H54 (cell line): ENCODE results near the gene BNC2.

ENCODE experiments used
- DNase-seq: peaks from one replicate; pipeline ENCODE4 v3.0.0; 2011; ENCODE audit warnings: low spot score, mixed read lengths; ENCODE audit not compliant: insufficient read length
- FAIRE-seq: peaks from 3 replicates; lab custom pipeline; 2011; peaks lifted over from hg19 to GRCh38; lab: Jason Lieb, UNC
- POLR2A ChIP-seq: IDR thresholded peaks from 2 replicates; pipeline ENCODE4 v1.6.1; 2011; ENCODE audit warnings: low read depth, mild to moderate bottlenecking, low read length

The BNC2 gene

GRCh38 chr9:16524823-16525222 is 345.6 kb downstream of the BNC2 start:
- FAIRE-seq: no peak
- TF ChIP-seq POLR2A: no peak
- DNase-seq: no peak

- no peak for TF ChIP-seq POLR2A
- FAIRE-seq (no peak), DNase-seq (no peak)
Observed at GRCh38 chr9:16524078-16524477, 346.4 kb downstream of the BNC2 start.

DNA sequence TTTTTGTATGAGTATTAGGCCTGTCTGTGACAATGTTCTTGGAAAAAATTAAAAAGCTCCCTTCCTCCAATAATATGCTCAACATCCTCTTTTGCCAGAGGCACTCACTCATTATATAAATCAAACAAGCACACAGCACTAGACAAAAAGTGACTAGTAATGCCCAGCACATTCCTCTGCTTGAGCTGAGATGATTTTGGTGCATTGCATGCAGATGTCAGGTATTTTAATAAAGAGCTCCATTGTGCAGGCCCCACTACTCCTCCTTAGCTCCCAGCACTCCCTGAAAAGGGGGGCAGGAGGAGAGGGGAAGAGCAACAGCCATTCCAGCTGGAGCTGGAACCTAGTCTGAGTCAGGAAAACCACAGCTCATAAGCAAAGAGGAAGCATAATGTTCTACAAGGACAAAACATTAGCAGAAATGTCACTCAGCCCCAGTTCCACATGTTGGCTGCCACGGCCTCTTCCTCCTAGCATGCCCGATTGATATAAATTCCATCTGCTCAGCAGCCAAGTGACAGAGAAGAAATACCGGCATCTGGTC is 348.5 kb downstream of the BNC2 start:
- peak; percentile 47 for DNase-seq
- TF ChIP-seq POLR2A: no peak
- peak; percentile 100 for FAIRE-seq

DNA sequence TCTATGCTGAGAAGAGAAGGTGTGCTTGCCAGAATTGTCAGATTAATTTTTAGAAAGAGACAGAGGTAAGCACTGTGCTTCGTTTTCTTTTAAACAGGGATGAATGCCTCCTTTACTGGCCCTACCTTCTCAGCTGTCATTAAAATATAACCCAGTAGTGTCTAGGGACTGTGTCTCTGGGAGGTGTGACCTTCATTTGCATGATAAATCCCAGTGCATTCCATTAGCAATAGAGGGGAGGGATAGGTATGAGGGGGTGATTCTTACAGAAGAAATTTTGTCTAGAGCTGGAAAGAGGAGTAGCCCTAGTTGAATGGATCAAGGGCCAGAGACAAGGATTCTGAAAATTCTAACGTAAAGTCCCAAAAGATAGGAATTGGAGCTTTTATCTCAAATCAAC is 351.5 kb downstream of the BNC2 start:
- DNase-seq: no peak
- FAIRE-seq: no peak

DNA sequence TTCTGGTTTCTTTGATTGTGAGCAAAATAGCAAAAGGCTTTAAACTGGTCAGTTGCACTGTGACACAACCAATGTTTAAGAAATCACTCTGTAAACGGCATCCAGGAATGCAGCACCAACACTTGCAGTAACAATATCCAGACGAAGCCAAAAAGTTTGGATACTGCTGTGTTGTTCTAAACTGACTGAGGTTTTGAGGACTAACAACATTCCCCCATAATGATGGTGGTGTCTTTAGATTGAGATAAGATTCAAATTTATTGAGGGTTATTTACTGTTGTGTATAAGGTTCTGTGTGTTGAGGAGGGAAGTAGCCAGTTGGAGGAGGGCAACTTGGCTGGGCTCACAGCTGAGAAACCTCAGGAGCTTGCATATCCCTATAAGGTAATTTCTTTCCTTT is 353.6 kb downstream of the BNC2 start:
- FAIRE-seq: peak; percentile 86
- no peak for DNase-seq
- no peak for TF ChIP-seq POLR2A

More for the DNA sequence above, 351.5 kb downstream of the BNC2 start:
- TF ChIP-seq POLR2A: no peak

DNA sequence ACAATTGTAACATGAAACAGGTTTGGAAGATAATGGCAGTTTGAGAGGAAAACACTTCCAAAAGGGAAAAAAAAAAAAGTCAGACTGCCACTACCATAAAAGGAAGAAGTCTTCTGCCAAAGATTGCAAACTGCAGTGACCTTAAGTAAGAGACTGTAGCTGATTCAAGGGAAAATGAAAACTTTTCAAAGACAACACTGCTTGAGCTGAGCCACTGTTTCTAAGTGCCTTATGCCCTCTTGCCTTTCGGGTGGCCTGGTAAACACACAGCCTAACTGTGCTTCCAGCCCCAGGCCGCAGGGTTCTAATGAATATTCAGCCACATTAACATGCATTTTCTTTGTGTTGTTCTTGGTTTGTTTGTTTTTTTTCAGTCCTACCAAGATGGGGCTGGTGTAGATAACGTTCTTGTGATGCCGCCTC is 354.6 kb downstream of the BNC2 start:
- no peak for TF ChIP-seq POLR2A
- FAIRE-seq (peak; percentile 69), DNase-seq (no peak)

GRCh38 chr9:16515207-16515606 is 355.3 kb downstream of the BNC2 start:
- no peak for FAIRE-seq
- TF ChIP-seq POLR2A: no peak
- no peak for DNase-seq

- FAIRE-seq (peak; percentile 11), DNase-seq (no peak)
- no peak for TF ChIP-seq POLR2A
Observed at GRCh38 chr9:16514131-16514530, 356.3 kb downstream of the BNC2 start.

DNA sequence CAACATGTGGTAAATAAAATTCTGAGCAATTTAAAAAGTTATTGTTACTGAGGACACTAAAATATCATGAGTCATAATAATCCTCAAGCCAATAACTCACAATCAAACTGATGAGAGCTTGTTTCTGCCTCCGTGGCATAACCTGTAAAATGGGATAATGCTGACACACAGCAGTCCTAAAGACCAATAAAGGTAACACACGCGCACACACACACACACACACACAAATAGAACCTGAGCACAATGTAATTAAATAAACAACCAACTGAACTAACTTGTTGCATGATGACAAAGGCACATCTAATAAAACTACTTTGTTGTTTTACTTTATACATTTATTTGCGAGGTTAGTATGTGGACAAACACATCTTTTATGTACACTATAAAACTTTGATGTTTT is 358.2 kb downstream of the BNC2 start:
- no peak for DNase-seq
- FAIRE-seq: peak; percentile 53
- TF ChIP-seq POLR2A: no peak

- DNase-seq: no peak
- no peak for FAIRE-seq
- no peak for TF ChIP-seq POLR2A
Observed at GRCh38 chr9:16510482-16510881, 360.0 kb downstream of the BNC2 start.

DNA sequence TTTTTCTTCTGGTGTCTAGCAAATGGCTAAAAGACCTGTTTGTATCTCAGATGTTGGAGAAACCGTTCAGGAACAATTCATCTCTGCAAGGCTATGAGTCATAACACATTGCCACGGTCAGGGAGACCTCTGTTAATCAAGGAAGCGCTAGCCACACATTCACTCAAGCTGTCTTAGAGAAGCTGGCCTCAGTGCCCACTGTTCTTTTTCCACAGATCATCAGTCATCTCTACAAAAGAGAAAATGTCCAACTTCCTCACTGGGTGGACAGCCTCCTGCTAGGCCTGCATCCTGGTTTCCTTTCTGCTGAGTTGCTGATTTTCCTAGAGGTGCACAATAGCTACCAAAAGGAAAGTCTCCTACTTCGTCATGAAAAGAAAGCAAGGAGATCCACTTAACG is 360.5 kb downstream of the BNC2 start:
- DNase-seq: no peak
- FAIRE-seq: peak; percentile 99
- no peak for TF ChIP-seq POLR2A

GRCh38 chr9:16505199-16505598 is 365.3 kb downstream of the BNC2 start:
- FAIRE-seq: peak; percentile 91
- TF ChIP-seq POLR2A: no peak
- DNase-seq: no peak

GRCh38 chr9:16501726-16502125 is 368.7 kb downstream of the BNC2 start:
- no peak for DNase-seq
- FAIRE-seq: no peak
- TF ChIP-seq POLR2A: no peak

DNA sequence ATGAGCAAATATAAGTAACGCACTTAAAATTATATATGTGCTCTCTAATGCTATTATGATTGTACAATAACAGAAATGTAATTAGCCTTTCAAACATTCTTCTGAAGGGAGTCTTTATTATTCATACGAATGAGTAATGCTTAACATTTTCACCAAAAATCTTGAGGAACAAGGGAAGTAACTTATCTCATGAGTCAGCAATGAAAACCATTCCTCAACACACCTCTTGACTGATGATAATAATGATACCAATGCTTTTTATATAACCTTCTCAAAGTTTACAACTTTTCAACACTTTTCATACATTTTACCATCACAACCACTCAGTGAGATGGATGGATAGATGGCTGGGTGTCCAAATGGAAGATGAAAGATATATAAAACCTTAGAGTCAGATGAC is 369.3 kb downstream of the BNC2 start:
- peak; percentile 96 for FAIRE-seq
- no peak for DNase-seq
- no peak for TF ChIP-seq POLR2A

GRCh38 chr9:16500386-16500785 is 370.1 kb downstream of the BNC2 start:
- TF ChIP-seq POLR2A: no peak
- FAIRE-seq (no peak), DNase-seq (no peak)
